ENCODE results near the gene CD82.

CD82 gene

DNA sequence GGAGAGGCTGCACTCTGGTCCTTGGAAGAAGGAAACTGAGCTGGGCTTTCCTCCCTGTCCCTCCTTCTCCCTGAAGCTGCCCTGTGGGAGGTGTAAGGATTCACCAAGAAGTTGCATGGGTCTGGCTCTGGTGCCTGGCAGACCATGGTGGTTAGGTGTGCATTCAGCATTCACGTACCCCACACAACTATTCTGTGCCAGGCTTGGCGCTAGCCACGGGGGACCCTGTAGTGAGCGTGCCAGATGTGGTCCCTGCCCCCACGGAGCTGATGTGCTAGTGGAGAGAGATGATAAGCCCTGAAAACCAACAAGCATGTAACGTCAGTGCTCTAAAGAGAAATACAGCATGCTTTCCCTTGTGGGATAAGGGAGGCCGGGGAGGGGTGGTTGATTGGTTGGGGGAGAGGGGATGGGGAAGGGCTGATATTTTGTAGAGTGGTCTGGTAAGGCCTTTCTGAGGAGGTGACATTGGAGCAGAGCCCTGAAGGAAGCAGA, 48.9 kb downstream of the CD82 start:
- Mint-ChIP-seq H3K4me3 (no peak overlapping the region), H3K36me3 (ENCODE audit: low read depth) (no peaks in the 10 kb centered on the region), H3K9me3 (no peaks in the 10 kb centered on the region), H3K27me3 (ENCODE audit: low read depth) (peaks cover 23% of the 10 kb centered on the region), H3K4me1 (peaks cover 6% of the 10 kb centered on the region), H3K27ac (no peak overlapping the region)
- TF ChIP-seq CTCF (IDR thresholded peaks at IDR 0.05; ENCODE audit: unreplicated experiment in 3 of 3), result no peak

DNA sequence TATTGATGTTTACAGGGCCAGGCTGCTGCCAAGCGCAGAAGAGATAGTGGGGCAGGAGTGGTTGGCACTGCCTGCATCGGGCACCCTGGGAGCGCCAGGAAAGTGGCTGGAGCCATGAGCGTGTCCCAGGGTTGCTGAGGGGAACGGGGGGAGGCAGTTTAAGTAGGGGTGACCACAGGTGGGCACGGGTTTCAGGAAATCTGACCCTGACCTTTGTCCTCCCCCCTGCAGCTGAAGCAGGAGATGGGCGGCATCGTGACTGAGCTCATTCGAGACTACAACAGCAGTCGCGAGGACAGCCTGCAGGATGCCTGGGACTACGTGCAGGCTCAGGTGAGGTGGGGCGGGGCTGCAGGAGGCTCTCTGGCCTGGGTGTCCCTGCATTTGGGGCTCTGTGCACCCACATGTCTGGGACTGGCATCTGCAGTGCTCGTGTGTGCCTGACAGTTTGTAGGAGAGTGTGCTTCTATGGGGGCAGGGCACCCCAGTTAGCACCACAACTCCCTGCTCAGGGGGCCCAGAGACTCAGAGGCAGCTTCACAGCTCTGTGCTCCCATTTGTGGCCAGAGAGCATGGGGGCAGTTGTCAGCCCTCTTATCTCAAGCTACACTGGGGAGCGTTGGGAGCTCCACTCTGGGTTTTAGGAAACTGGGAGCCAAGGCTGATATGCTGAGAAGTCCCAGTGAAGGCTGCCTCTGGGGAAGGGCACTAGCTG, 49.7 kb downstream of the CD82 start:
- Mint-ChIP-seq H3K9me3 (no peaks in the 10 kb centered on the region), H3K36me3 (ENCODE audit: low read depth) (no peaks in the 10 kb centered on the region), H3K27me3 (ENCODE audit: low read depth) (peaks cover 17% of the 10 kb centered on the region), H3K4me3 (no peak overlapping the region), H3K4me1 (no peaks in the 10 kb centered on the region), H3K27ac (no peak overlapping the region)
- TF ChIP-seq CTCF (IDR thresholded peaks at IDR 0.05; ENCODE audit: unreplicated experiment in 3 of 3), result no peak

DNA sequence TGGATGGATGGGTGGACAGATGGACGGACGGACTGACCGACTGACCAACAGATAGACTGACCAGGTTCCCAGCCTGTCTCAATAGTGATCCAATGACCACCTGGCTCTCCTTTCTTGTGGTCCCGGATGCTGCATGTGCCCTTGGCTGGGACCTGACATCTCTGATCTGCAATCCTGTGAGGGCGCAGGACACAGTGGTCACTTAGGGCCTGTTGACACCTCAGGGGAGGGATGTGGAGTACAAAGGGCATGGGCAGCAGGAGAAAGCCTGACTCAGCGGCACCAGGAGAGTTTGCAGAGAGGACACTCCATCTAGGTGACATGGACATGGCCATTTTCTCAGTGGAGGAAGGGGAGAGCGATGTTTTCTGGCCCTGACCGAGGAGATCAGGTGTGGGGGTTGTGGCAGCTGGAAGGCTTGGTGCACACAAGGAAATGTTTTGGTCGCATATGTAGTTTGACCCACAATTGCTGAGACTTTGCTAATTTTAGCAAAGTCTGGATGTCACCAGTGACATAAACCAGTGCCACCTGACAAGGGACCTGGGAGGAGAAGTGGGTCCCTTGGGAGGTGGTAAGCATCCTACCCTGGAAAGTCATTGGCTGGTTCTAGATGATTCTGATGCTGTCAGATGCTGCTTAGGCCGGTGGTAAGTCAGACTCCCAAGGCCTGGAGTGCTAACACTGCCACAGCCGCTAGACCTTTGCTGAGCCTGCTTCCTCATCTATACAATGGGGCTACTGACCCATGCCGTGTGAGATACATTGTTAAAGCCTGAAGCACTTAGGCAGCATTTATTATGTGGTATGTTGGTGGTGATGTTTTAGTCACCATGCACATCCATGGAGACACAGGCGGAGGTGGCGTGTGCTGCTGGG, 50.7 kb downstream of the CD82 start:
- H3K27me3 Mint-ChIP-seq (ENCODE audit: low read depth), result peaks cover 18% of the 10 kb centered on the region
- no peaks in the 10 kb centered on the region for H3K36me3 Mint-ChIP-seq (ENCODE audit: low read depth)
- H3K4me1 Mint-ChIP-seq, result peaks cover 7% of the 10 kb centered on the region
- no peaks in the 10 kb centered on the region for H3K9me3 Mint-ChIP-seq
- no peak for TF ChIP-seq CTCF (IDR thresholded peaks at IDR 0.05; ENCODE audit: unreplicated experiment in 3 of 3)
- no peak overlapping the region for H3K27ac Mint-ChIP-seq
- H3K4me3 Mint-ChIP-seq, result no peak overlapping the region

DNA sequence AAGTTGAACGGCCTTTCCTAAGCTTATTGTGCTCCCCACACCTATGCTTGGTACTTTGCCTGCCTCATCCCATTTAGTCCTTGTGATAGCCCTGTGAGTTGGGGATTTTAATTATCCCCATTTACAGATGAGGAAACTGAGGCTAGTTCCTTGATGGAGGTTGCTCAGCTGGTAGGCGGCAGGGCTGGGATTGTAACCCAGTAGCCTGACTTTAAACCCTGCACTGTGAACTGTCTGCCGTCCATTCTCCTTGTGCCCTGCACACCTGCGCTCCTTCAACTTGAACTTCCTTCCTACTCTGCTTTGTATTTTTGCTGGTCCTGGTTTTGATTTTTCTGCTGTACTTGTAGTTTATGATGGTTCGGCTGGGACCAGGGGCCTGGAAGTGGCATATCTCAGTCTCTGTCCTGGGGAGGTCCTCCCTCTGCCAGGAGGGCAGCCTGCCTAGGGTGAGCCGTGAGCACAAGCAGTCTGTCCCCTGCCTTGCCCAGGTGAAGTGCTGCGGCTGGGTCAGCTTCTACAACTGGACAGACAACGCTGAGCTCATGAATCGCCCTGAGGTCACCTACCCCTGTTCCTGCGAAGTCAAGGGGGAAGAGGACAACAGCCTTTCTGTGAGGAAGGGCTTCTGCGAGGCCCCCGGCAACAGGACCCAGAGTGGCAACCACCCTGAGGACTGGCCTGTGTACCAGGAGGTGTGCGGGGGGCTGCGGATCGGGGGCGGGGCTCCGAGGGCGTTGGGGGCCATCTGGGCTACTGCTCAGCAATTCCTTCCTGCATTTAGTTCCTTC, 52.4 kb downstream of the CD82 start:
- TF ChIP-seq CTCF (IDR thresholded peaks at IDR 0.05; ENCODE audit: unreplicated experiment in 3 of 3), result no peak
- H3K27me3 Mint-ChIP-seq (ENCODE audit: low read depth), result peaks cover 27% of the 10 kb centered on the region
- no peak overlapping the region for H3K4me3 Mint-ChIP-seq
- H3K36me3 Mint-ChIP-seq (ENCODE audit: low read depth), result no peaks in the 10 kb centered on the region
- H3K9me3 Mint-ChIP-seq, result no peaks in the 10 kb centered on the region
- peaks cover 10% of the 10 kb centered on the region for H3K4me1 Mint-ChIP-seq
- H3K27ac Mint-ChIP-seq, result no peak overlapping the region

GRCh38 chr11:44618561-44619425, 53.3 kb downstream of the CD82 start:
- TF ChIP-seq CTCF (IDR thresholded peaks at IDR 0.05; ENCODE audit: unreplicated experiment in 3 of 3), result no peak
- Mint-ChIP-seq H3K36me3 (ENCODE audit: low read depth) (no peaks in the 10 kb centered on the region), H3K27me3 (ENCODE audit: low read depth) (peaks cover 27% of the 10 kb centered on the region), H3K9me3 (no peaks in the 10 kb centered on the region), H3K4me1 (peaks cover 18% of the 10 kb centered on the region), H3K27ac (no peak overlapping the region), H3K4me3 (no peak overlapping the region)
